GM19193 (cell line): ENCODE data around the gene EWSR1.

Experiments
- POLR2A ChIP-seq: IDR thresholded peaks from 4 replicates; pipeline ENCODE4 v1.6.1; 2011; ENCODE audit not compliant: insufficient read depth, insufficient read length; ENCODE audit errors: extremely low read depth

Gene EWSR1

DNA sequence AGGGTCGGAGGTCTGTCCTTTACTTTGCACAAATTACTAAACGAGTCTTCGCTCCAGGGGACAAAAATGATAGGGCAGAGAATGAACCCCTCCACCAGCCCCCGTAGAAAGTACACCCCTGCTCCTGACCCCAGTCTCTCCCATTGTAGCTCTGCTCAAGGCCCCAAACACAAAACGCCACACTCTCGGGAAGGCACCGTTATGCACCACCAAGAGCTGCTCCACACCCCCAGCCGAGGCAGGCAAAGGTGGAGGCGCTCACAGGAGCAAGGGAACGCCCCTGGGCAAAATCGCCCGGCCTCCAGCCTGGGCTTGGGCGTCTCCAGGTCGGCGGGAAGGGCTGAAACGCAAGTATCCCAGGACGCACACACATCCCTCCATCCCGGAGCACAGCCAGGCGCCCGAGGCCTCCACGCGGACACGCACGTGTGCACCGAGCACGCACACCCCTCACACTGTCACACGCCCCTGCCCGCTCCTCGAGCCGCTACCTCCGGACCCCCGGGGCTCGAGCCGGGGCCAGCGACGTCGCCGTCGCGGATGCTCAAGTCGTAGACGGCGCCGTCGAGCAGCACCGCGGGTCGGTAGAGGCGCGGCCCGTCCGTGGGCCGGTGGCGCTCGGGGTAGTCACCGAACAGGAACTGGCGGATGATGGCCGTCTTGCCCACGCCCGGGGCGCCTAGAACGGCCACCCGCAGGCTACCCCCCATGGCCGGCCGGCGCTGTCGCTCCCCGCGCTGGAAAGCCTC is 46.6 kb downstream of the EWSR1 start:
- no peak for TF ChIP-seq POLR2A

GRCh38 chr22:29315286-29316140 is 47.4 kb downstream of the EWSR1 start, which contains the start of gene RASL10A:
TSS of gene RASL10A (minus strand) at chr22:29315697. CDS start at chr22:29315246, 451 bp downstream.
- TF ChIP-seq POLR2A = no peak

GRCh38 chr22:29316141-29316828 is 48.2 kb downstream of the EWSR1 start:
- TF ChIP-seq POLR2A = no peak

GRCh38 chr22:29317827-29318454 is 49.9 kb downstream of the EWSR1 start:
- TF ChIP-seq POLR2A = no peak

GRCh38 chr22:29319072-29319471 is 51.0 kb downstream of the EWSR1 start:
- TF ChIP-seq POLR2A = no peak

GRCh38 chr22:29320546-29320945 is 52.5 kb downstream of the EWSR1 start:
- TF ChIP-seq POLR2A = no peak

DNA sequence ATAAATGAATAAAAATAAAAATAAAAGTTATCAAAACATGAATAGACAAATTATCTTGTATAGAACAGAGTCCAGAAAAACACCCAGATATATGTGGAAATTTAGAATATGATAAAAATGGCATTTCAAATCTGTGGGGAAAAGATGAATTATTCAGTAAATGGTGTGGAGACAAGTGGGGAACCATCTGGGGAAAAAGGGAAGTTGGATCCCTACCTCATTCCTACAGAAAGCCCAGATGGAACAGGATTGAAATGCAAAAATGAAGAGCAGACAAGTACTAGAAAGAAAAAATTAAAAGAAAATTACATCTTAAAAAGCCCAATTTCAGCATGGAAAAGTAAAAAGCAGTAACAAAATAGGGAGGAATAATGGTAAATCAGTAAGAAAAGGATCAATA is 55.6 kb downstream of the EWSR1 start:
- TF ChIP-seq POLR2A = no peak

- no peak for TF ChIP-seq POLR2A
These were observed 57.3 kb downstream of the EWSR1 start for GRCh38 chr22:29325356-29325755.

GRCh38 chr22:29325785-29326315 is 57.8 kb downstream of the EWSR1 start:
- TF ChIP-seq POLR2A = no peak

DNA sequence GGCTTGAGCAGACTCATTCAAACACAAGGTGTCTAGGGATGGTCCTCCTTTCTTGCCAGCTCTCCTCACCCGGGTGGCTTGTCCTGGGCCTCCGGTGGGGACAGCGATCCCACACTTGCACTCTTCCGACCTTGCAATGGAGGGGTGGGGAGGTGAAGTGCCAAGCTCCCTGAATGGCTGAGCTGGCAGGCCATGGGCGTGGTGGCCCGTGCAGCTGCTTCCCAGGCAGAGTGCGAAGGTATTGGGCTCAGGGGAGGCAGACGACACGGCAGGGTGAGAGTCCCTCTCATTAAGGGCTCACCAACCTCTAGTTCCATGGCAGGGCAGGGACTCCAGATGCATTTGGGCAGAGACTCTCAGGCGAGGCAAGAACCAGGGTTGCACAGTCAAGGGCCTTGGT is 58.4 kb downstream of the EWSR1 start:
- TF ChIP-seq POLR2A = no peak

DNA sequence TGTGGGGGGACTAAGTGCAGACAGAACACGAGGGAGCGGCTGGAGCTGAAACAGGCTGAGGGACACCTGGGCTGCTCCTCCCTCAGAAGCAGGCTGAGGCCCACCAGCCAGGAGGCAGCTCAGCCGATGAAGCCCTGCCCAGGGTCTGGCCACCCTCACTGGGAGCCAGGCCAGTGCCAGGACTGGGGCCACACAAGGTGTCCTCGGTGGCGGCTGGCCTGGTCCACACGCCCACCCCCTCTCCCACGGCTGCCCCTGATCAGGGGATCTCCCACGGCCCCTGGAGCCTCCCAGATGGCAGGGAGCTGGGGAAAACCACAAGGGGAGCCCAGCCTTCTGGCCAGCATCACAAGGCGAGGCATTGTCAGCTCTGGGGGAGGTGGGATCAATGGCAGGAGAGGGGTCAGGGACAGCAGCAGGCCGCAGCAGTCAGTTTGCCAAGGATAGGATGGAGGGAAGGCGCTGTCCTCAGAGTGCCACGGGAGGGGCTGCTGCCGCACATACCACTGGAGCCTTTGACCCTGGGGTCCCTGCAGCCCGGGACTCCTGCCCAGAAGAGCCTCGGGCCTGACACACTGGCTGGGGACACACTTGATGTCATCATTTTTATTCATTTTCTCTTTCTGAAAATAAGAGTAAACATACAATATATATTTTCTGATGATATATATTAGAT is 59.2 kb downstream of the EWSR1 start:
- TF ChIP-seq POLR2A = no peak

GRCh38 chr22:29328055-29328454 is 60.0 kb downstream of the EWSR1 start:
- TF ChIP-seq POLR2A = no peak

- no peak for TF ChIP-seq POLR2A
These were observed 60.8 kb downstream of the EWSR1 start for GRCh38 chr22:29328566-29329500.

GRCh38 chr22:29329581-29329980 is 61.5 kb downstream of the EWSR1 start:
- TF ChIP-seq POLR2A = no peak

DNA sequence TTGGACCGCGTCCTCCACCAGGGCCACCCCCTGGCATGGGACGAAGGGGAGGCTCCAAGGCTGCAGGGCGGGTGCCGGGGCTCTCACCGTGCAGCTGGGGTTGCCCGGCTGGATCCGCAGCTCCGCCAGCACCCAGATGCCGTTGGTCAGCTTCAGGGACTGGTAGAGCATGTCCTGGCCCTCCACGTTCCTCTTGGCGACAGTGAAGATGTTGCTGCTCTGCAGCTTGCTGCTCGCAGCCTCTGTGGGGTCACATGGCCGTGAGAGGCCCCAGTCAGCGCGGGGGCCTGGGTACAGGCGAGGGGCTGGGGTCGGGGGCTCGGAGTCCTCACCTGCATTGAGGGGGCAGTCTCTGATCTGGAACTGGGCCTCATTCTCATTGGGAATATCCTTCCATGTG is 62.2 kb downstream of the EWSR1 start:
- no peak for TF ChIP-seq POLR2A
